LNCaP clone FGC (cell line): ENCODE measurements around the gene PERCC1.
"Not testable (repeated sequence)": the region's sequence is repeated elsewhere in the genome, so short reads cannot be mapped to it uniquely, and the experiment has no call there.

Experiments
- DNase-seq: peaks from one replicate; pipeline ENCODE4 v3.0.0-alpha.2; 2011; ENCODE audit warnings: low read depth
- H3K4me3 ChIP-seq: 2 replicates; pipeline ENCODE4 v1.5.1; 2011; ENCODE audit warnings: mild to moderate bottlenecking, low read depth, low read length, control low read depth
- CTCF ChIP-seq: IDR thresholded peaks from 2 replicates; pipeline ENCODE4 v1.5.1; 2012; ENCODE audit warnings: mild to moderate bottlenecking; ENCODE audit not compliant: control insufficient read depth, insufficient read depth; ENCODE audit errors: extremely low read depth

PERCC1 gene

GRCh38 chr16:1464196-1464893, 33.5 kb downstream of the PERCC1 start:
- DNase-seq = no peak
- no peak overlapping the region for H3K4me3 ChIP-seq
- no peak for TF ChIP-seq CTCF

DNA sequence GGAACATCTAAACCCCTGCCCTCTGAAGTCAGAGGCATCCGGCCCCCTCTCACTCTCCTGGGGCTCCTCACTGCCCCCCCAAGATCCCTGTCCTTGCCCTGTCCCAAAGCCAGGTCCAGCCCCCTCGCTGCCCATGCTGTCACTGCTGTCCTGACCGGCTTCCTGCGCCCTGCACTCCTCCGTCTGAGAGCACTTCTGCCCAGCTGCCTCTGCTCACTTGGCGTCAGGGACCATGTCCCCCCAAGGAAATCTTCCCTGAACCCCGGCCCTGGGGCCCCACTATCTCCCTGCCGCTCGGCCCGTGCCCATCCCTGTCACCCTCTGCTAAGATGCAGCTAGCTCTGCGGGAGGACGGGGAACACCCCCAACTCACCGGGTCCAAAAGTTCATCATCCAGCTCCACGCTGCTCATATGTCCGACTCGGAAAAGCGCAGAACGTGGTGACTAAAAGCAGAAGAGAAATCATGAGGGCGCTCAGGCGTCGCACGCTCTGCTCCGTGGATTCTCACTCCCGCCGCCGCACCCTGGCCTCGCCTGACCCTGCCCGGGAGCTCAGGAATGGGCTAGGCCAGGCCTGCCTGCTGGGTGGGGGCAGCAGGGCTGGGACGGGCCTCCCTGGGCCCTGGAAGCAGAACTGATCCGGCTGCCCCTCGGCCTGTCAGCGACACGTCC, 34.2 kb downstream of the PERCC1 start:
- H3K4me3 ChIP-seq = no peak overlapping the region
- TF ChIP-seq CTCF = no peak
- no peak for DNase-seq

DNA sequence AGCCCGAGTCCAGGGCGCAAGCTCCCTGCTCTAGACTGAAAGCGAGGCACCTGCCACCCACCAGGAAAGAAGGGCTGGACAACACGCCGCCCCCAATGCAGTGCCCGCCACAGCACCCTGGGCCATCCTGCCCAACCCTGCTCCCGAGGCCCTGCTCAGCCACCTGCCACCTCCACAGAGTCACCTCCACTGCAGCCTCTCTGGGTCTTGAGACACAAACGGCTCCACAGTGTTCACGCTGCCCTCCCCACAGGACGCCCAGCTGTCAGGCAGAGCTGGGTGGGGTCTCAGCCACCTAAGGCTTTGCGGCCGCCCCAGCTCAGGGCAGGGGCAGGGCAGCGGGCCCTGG, 34.7 kb downstream of the PERCC1 start:
- TF ChIP-seq CTCF = no peak
- no peak overlapping the region for H3K4me3 ChIP-seq
- DNase-seq = no peak

- no peak overlapping the region for H3K4me3 ChIP-seq
- no peak for DNase-seq
- TF ChIP-seq CTCF = no peak
These were observed 35.2 kb downstream of the PERCC1 start for GRCh38 chr16:1466054-1466453.

- no peak for TF ChIP-seq CTCF
- DNase-seq = no peak
- H3K4me3 ChIP-seq = no peak overlapping the region
These were observed 36.2 kb downstream of the PERCC1 start for GRCh38 chr16:1466968-1467521.

- no peak for DNase-seq
- TF ChIP-seq CTCF = no peak
- no peak overlapping the region for H3K4me3 ChIP-seq
These were observed 37.5 kb downstream of the PERCC1 start for GRCh38 chr16:1468426-1468810.

DNA sequence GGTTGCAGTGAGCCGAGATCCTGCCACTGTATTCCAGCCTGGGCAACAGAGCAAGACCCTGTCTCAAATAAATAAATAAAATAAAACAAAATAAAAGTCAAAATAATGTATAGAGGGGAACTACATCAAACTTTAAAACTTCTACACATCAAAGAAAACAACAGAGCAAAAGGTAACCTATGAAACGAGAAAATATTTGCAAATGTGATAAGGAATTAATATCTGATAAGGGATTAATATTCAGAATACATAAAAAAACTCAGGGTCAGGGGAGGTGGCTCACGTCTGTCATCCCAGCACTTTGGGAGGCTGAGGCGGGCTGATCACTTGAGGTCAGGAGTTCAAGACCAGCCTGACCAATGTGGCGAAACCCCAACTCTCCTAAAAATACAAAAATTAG, 38.3 kb downstream of the PERCC1 start:
- not testable (repeated sequence) for H3K4me3 ChIP-seq, DNase-seq
